Progenitor cell of endocrine pancreas (in vitro differentiated cells): ENCODE results near the gene UBE2G2. TPM values are rescaled to one million over a fixed set of nuclear protein-coding genes. Genes with fewer than 3 reads are reported as not detected.
A peak's percentile ranks its signal among the peaks of the same experiment; 100 is the strongest.

Experiments used
- DNase-seq: peaks from one replicate; pipeline ENCODE4 v3.0.0; 2021; ENCODE audit warnings: low spot score; ENCODE audit not compliant: unreplicated experiment
- H3K27ac Mint-ChIP-seq: 2 replicates; pipeline ENCODE4 v1.8.0; 2021; ENCODE audit warnings: mild to moderate bottlenecking, moderate library complexity, mixed read lengths
- H3K27me3 Mint-ChIP-seq: 2 replicates; pipeline ENCODE4 v1.8.0; 2021; ENCODE audit warnings: mixed read lengths
- H3K36me3 Mint-ChIP-seq: 2 replicates; pipeline ENCODE4 v1.8.0; 2022; ENCODE audit warnings: mixed read lengths; ENCODE audit not compliant: insufficient read depth
- H3K4me1 Mint-ChIP-seq: 2 replicates; pipeline ENCODE4 v1.8.0; 2021; ENCODE audit warnings: low read depth, mixed read lengths
- H3K4me3 Mint-ChIP-seq: 2 replicates; pipeline ENCODE4 v1.8.0; 2021; ENCODE audit warnings: low read depth, mild to moderate bottlenecking, moderate library complexity, mixed read lengths
- H3K9me3 Mint-ChIP-seq: 2 replicates; pipeline ENCODE4 v1.8.0; 2021; ENCODE audit warnings: low read depth, mixed read lengths
- total RNA-seq: library from RNA; stranded (reverse); gene quantifications from 2 replicates; pipeline ENCODE4 v1.2.1, GENCODE V29; 2021
- TF ChIP-seq, protein P1 (sequence below): fragments of 200-600 bp; sonication (generic); IDR thresholded peaks from one replicate; pipeline ENCODE4 v1.5.0; 2021; ENCODE audit warnings: antibody characterized with exemption, mild to moderate bottlenecking; ENCODE audit not compliant: unreplicated experiment

The UBE2G2 gene
- total RNA-seq, 1 donor from 2014 or later: 78.7 TPM

DNA sequence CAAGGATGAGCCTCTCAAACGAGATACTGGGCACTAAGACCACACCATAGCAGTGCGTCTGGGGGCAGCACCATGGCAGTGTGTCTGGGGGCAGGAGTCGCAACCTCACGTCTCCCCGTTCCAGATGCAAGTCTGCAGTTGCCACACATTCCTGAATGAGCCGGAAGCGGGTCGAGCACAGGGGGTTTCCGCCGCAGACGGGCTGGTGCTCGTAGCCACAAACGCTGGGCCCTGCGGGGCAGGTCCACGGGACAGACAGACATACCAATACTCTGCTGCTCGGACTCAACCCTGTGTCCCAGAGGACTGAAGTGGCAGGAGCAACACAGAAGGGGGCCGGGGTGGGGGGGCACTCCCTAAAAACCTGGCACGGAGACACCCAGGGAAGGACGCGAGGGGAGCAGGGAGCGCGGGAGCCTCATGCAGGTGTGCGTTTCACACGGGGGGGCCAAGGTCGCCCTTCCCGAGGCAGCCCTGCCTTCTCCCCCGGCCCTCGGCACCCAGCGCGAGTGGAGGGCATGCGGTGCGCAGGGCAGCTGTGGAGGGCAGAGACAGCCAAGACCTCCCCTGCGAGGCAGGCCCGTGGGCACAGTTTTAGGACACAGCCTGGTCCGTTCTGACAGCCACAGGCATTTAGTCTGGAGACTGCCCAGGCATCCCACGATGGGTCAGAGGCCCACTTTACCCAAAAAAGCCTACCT, 47.4 kb upstream of the UBE2G2 start:
- TF ChIP-seq, protein P1, sequence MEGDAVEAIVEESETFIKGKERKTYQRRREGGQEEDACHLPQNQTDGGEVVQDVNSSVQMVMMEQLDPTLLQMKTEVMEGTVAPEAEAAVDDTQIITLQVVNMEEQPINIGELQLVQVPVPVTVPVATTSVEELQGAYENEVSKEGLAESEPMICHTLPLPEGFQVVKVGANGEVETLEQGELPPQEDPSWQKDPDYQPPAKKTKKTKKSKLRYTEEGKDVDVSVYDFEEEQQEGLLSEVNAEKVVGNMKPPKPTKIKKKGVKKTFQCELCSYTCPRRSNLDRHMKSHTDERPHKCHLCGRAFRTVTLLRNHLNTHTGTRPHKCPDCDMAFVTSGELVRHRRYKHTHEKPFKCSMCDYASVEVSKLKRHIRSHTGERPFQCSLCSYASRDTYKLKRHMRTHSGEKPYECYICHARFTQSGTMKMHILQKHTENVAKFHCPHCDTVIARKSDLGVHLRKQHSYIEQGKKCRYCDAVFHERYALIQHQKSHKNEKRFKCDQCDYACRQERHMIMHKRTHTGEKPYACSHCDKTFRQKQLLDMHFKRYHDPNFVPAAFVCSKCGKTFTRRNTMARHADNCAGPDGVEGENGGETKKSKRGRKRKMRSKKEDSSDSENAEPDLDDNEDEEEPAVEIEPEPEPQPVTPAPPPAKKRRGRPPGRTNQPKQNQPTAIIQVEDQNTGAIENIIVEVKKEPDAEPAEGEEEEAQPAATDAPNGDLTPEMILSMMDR: no peak
- Mint-ChIP-seq H3K27ac (no peak overlapping the region), H3K9me3 (no peaks in the 10 kb centered on the region), H3K4me1 (peaks cover 14% of the 10 kb centered on the region), H3K4me3 (no peak overlapping the region), H3K36me3 (peaks cover 18% of the 10 kb centered on the region), H3K27me3 (peaks cover 6% of the 10 kb centered on the region)
- DNase-seq: no peak

DNA sequence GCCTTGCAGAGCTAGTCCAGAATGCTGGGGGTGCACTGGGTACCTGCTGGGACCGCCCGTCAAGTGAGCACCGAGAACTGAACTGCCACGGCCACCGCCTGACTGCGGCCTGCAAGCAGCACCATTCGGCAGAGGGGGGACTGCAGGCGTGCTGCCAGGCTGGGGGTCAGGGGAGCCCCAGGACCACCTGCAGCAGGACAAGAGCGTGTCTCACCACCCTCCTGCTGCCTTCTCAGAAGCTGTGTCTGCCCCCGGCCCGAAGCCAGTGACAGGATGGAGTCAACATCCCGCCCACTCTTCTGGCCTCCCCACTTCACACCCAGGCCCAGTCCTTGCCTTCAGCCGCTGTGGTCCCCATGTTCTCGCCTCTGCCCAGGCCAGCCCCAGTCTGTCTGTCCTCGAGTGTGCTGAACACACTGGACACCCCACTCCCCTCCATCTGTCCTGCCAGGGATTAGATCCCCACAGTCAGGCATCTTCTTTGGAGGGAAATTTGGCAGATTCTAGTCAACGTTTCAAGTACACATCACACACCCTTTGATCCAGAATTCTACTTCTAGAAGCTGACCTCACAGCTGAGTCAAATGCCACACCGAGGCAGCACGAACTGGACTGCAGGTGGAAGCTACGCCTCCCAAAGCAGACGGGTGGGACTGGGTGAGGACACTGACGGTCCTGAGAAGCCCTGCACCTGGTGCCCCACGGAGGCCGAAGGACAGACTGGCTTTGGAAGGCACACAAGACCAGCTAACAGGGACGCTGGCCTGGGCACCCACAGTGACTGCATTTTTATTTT, 45.8 kb upstream of the UBE2G2 start:
- Mint-ChIP-seq H3K27ac (no peak overlapping the region), H3K4me3 (no peak overlapping the region), H3K9me3 (no peaks in the 10 kb centered on the region), H3K36me3 (peaks cover 14% of the 10 kb centered on the region), H3K27me3 (peaks cover 8% of the 10 kb centered on the region), H3K4me1 (peaks cover 6% of the 10 kb centered on the region)
- DNase-seq: no peak
- TF ChIP-seq, protein P1: no peak

DNA sequence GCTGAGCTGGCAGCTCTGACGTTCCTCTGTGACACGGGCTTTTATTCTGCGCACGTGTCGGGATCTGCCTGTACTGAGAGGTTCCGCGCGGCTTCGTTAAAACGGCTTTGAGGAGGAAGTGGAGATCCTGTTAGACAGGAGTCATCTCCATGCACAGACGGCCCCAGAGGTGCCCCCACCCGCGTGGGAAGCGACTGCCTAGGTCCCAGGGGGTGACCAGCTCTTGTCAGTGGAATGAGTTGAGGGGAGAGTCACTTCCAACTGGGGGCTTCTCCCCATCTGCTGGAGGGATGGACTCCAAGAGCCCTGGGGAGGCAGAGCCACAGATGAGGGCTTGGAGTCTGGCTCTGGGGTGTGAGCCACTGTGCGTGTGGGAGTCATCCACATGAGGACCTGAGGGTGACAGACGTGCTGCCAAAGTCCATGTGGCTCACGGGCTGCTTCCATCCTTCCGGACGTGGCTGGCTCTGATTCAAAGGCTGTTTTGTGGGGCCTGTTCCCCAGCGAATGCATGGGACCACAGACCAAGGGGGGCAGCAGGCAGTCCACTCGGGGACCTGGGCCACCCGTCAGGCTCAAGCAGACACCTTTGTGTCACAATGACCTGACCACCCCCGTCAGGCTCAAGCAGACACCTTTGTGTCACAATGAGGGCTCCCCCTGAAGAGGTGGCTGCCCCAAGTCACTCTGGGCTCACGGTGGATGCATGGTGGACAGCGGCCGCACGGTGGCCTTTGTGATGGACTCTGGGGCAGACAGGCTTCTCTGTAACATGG, 45.1 kb upstream of the UBE2G2 start:
- DNase-seq: no peak
- H3K36me3 Mint-ChIP-seq: peaks cover 12% of the 10 kb centered on the region
- H3K27me3 Mint-ChIP-seq: peaks cover 14% of the 10 kb centered on the region
- H3K9me3 Mint-ChIP-seq: no peaks in the 10 kb centered on the region
- TF ChIP-seq, protein P1: no peak
- H3K27ac Mint-ChIP-seq: no peak overlapping the region
- no peak overlapping the region for H3K4me3 Mint-ChIP-seq
- H3K4me1 Mint-ChIP-seq: peaks cover 6% of the 10 kb centered on the region

DNA sequence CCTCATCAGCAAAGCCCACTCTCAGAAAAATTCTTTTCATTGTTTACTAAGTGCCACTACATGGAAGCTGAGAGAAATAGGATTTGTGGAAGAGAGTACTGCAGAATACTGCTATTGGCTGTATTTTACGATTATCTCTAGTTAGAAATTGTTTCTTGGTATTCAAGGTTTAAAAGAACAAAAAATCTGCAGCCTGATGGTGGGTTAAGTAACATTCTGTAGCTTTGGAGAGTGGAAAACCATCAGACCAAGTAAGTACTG, 44.5 kb upstream of the UBE2G2 start:
- TF ChIP-seq, protein P1: no peak
- H3K9me3 Mint-ChIP-seq: no peaks in the 10 kb centered on the region
- no peak overlapping the region for H3K27ac Mint-ChIP-seq
- H3K36me3 Mint-ChIP-seq: peaks cover 12% of the 10 kb centered on the region
- peak overlapping the region; percentile 48 for H3K4me3 Mint-ChIP-seq
- H3K4me1 Mint-ChIP-seq: peaks cover 6% of the 10 kb centered on the region
- no peak for DNase-seq
- H3K27me3 Mint-ChIP-seq: peaks cover 18% of the 10 kb centered on the region

DNA sequence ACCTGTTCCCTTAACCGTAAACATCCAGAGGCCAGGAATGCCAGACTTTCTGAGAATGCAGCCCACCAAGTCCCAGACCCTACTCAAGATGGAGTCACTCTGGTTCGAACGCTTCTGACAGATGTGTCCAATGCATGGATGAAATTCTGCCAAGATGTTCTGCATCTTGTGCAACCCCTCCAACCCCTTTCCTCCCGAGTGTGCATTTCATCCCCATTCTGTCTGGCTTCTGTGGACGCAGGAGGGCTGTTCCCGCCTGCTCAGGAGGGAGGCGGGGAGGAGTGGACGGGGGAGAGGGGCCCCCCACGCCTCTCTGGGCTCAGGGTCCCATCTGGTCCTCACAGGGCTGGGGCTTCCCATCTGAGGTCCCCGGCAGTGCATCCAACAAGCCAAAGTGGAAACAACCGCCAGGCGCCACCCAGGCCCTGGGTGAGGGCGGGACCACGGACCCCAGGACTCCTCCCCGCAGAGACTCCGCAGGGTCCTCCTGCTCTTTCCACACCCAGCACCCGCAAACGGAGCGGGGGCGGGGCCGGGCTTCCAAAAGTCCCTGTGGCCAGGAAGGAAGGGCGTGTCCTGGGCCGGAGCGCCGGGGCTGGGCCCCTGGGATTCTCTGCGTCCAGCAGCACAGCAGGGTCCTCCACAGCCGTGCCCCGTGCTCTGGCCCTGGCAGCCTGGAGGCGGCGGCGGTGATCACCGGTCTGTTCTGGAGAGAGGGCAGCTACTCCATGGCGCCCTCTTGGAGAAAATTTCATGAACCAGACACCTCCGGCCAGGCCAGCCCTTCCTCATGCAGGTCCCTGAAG, 44.0 kb upstream of the UBE2G2 start:
- peaks cover 9% of the 10 kb centered on the region for H3K36me3 Mint-ChIP-seq
- H3K4me1 Mint-ChIP-seq: peaks cover 6% of the 10 kb centered on the region
- H3K9me3 Mint-ChIP-seq: no peaks in the 10 kb centered on the region
- TF ChIP-seq, protein P1: peak; percentile 54
- peaks cover 21% of the 10 kb centered on the region for H3K27me3 Mint-ChIP-seq
- H3K4me3 Mint-ChIP-seq: peak overlapping the region; percentile 48
- H3K27ac Mint-ChIP-seq: no peak overlapping the region
- DNase-seq: peak; percentile 44
